ENCODE measurements around the gene SRCIN1.
"Not testable (repeated sequence)": the region's sequence is repeated elsewhere in the genome, so short reads cannot be mapped to it uniquely, and the experiment has no call there.

The SRCIN1 gene

DNA sequence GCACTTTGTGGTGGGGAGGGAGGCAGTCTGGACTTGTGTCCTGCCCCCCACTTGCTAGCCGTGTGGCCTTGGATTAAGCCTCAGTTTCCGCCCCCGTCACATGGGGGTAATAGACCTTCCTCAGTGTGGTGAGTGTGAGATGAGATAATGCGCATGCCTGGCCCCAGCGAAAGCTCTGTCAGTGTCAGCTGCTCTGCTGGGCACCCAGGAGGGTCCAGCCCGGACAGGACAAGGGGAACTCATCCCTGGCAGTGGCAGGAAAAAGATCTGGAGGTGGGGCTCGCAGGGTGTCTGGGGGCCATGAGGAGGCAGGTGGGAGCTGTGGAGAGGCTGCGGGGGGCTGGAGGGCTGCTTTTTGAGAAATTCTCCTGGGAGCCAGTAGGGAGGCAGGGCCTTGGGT lies 63.5 kb downstream of the SRCIN1 start:
- no peak for DNase-seq (ENCODE audit: low read depth)

- no peak for DNase-seq (ENCODE audit: low read depth)
Observed at GRCh38 chr17:38541281-38541680, 64.5 kb downstream of the SRCIN1 start.

- DNase-seq (ENCODE audit: low read depth) = no peak
Observed at GRCh38 chr17:38540514-38541045, 65.2 kb downstream of the SRCIN1 start.

DNA sequence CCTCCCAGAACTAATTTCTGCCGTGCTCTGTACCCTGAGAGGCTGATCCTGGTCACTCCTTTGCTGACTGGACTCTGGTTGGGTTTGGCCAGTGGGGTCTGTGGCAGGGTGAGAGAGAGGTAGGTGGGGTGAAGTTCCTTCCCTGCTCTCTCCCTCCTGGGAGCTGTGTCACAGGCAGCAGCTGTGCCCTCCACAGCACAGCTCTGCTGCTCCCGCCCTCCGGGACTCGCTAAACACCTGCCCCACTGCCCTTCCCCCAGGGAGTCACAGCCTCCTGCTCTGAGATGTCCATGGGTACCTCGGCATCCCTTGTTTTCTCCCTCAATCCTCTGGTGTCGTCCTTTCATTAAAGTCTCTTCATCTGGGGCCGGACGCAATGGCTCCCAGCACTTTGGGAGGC lies 66.4 kb downstream of the SRCIN1 start:
- DNase-seq (ENCODE audit: low read depth) = no peak

DNA sequence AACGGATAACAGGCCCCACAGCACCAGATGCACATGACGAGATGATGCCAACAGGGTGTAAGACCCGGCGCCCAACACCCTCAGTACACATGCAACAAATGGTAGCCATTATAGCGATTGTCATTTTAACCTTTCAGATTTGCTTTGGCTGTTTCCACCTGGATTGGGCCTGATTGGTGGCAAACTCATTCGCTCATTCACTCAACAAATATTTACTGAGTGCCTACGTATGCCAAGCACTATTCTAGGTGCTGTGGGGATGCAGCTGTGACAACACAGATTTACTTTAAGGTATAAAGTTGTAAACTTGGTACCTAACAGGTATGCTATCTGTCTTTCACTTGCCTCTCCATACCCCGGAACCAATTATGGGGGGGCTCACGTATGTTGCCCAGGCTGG lies 66.8 kb downstream of the SRCIN1 start:
- DNase-seq (ENCODE audit: low read depth) = no peak

GRCh38 chr17:38536661-38537060 lies 69.1 kb downstream of the SRCIN1 start:
- DNase-seq (ENCODE audit: low read depth) = no peak

- DNase-seq (ENCODE audit: low read depth) = no peak
Observed at GRCh38 chr17:38535886-38536285, 69.9 kb downstream of the SRCIN1 start.

DNA sequence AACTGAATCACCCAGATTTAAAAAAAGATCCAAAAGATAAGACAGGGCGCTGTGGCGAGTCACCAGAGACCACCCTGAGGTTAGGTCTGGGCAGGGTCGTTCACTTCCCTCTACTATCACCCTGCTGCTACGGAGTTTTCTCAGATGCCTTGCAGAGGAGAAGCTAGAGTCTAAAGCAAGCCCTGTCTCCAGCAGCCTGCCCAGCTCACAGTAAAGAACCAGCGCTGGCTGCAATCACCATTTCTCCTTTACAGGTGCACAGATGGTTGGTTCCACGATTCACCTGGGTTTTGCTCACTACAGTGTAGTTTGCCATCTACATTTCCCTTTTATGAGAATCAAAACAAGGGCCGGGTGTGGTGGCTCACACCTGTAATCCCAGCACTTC lies 71.3 kb downstream of the SRCIN1 start:
- DNase-seq (ENCODE audit: low read depth) = no peak

DNA sequence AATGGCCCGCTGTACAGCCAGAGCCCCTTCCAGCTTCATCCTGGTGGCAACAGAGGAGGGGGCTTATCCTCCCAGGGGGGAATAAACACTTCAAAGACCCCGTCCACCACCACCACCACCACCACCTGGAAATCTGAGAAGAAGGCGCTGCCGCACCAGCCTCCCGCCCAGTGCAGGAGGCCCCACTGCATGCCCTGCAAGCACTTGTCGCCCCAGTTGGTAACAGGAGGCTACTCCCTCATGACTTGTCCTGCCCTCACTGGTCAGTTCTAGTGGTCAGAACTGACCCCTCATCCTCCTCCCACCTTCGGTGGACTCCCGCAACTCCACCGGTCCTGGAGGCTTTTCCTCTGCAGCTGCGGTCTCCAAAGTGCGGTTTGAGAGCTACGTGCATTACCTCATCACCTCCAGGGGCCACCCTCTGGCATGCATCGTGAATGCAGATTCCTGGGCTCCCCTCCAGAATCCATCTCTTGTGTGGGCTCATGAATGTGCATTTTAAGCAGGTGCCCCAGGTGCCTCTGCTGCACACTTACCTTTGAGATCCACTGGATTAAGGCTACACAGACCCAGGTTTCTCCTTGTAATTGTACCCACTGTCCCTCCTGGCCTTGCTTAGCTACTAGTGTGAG lies 71.8 kb downstream of the SRCIN1 start:
- DNase-seq (ENCODE audit: low read depth) = no peak

DNA sequence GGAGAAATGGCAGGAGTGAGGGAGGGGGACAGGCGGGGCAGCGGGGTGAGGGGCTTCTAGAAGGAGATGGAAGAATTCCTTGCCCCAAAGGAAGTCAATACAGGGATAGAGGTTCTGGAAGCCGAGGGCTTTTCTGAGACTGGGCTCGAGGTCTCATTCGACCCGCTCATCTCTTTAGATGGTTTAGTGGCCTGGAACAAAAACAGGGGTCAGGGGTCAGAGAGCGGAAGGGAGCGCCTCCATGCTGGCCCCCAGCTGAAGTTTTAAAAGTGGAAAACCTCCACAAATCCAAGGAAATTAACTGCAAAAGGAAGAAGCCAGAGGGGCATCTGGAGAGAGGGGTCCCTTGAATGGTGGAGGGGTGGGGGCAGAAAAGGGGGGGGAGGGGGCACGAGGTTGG lies 72.5 kb downstream of the SRCIN1 start:
- DNase-seq (ENCODE audit: low read depth) = no peak

DNA sequence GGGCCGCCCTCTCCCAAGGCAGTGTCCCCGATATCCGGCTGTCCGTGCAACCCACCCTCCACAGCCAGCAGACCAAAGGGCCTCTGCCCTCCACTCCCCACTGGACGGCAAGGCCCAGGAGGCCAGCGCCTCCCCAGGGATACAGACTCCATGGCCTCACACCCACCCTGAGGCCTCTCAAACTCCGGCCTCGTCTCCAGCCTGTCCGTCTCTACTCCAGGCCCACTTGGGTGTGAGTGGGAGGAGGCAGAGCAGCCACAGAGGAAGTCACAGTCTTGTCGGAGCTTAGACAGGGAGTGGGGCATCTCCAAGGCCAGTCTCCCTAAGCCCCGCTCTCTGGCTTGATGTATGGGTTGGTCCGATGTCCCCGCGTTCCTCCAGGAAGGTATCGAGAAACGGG lies 73.3 kb downstream of the SRCIN1 start:
- no peak for DNase-seq (ENCODE audit: low read depth)

GRCh38 chr17:38531761-38532160 lies 74.0 kb downstream of the SRCIN1 start:
- DNase-seq (ENCODE audit: low read depth) = not testable (repeated sequence)

- not testable (repeated sequence) for DNase-seq (ENCODE audit: low read depth)
Observed at GRCh38 chr17:38530856-38531255, 74.9 kb downstream of the SRCIN1 start.

DNA sequence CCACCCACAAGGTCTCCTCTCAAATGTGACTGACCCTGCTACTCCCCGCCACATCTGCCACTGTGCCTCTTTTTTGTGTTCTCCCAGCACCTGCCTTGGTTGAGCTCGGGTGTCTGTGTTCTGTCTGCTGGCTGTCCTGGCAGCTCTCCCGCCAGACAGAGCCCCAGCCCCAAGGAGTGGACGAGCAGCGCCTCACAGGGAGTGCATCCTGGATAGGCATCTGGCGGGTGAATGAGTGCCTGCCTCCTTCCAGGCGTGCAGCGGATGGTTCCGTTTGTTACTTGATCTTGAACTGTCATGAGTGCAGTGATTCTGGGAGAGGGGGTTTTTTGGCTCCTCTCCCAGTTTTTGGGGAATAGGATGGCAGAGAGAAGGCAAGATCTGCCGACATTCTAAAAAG lies 77.6 kb downstream of the SRCIN1 start:
- DNase-seq (ENCODE audit: low read depth) = not testable (repeated sequence)

- not testable (repeated sequence) for DNase-seq (ENCODE audit: low read depth)
Observed at GRCh38 chr17:38526526-38526925, 79.2 kb downstream of the SRCIN1 start.

GRCh38 chr17:38512473-38513058 lies 93.2 kb downstream of the SRCIN1 start:
- DNase-seq (ENCODE audit: low read depth) = no peak

DNA sequence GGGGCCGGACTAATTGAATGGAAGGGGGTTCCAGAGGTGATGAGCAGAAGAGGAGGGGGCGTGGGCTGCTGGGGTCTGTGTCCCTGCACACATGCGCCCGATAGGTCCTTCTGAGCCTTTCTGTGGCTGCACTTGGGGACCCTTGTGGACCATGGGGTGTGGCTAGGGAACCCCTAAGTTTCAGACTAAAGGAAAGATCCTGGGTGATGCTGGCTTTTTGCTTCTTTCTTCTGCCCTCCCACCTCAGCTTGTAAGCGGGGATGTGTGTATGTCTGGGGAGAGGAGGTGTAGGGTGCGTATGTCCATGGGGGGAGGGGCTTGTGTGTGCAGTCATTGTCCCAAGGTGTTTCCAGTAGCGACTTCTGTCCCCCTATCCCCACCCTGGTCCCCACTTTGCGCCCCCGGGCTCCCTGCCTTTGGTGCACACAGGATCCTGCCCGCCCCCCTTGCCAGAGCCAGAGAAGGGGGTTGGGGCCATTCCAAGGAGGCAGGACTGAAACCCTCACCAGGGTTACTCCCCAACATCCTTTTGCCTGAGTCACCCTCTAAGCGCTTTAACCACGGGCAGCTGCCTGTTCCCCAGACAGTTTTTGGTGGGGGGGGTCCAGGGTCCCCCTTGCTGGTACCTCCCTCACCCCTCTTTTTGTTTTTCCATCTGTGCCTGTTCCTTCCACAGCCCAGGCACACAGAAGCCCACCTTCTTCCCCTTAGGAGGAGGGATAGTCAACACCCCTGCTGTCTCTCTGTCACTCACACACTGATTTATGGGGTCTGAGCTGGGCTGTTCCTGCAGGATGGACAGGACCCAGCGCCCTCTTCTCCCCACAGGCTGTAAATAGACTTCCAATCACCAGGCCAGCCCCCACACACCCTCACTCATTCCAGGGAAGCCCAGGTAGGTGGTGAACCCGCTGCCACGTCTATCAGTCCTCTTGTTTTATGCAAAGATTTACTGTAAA lies 94.3 kb downstream of the SRCIN1 start:
- no peak for DNase-seq (ENCODE audit: low read depth)

DNA sequence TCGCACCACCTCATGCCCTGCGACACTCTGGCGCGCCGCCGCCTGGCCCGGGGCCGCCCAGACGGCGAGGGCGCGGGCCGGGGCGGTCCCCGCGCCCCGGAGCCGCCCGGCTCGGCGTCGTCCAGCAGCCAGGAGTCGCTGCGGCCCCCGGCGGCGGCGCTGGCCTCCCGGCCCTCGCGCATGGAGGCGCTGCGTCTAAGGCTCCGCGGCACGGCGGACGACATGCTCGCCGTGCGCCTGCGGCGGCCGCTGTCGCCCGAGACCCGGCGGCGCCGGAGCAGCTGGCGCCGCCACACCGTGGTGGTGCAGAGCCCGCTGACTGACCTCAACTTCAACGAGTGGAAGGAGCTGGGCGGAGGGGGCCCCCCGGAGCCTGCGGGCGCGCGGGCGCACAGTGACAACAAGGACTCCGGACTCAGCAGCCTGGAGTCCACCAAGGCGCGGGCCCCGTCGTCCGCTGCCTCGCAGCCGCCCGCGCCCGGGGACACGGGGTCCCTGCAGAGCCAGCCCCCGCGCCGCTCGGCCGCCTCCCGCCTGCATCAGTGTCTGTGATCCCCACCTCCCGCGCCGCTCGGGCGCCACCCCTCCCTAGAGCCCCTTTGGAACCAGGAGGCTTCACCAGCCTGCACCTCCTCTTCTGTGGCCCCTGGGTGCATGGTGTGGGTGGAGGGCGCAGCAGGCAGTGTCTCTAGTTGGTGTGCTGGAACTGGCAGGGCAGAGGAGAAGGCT lies 95.2 kb downstream of the SRCIN1 start:
- DNase-seq (ENCODE audit: low read depth) = no peak

DNA sequence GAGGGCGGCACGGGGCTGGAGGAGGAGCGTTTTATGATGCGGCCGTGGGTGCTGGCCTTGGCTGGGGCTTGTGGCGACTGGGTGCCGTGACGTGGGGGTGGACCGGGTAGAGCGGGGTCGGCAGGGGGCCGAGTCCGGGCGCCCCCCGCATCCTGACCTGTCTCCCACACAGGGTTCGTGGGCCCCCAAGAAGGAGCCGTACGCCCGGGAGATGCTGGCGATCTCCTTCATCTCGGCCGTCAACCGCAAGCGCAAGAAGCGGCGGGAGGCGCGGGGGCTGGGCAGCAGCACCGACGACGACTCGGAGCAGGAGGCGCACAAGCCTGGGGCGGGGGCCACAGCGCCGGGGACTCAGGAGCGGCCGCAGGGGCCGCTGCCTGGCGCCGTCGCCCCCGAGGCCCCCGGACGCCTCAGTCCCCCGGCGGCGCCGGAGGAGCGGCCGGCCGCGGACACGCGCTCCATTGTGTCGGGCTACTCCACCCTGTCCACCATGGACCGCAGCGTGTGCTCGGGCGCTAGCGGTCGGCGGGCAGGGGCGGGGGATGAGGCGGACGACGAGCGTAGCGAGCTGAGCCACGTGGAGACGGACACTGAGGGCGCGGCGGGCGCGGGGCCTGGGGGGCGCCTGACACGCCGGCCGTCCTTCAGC lies 95.9 kb downstream of the SRCIN1 start:
- DNase-seq (ENCODE audit: low read depth) = no peak

- DNase-seq (ENCODE audit: low read depth) = peak; percentile 36
Observed at GRCh38 chr17:38508954-38509771, 96.6 kb downstream of the SRCIN1 start.

DNA sequence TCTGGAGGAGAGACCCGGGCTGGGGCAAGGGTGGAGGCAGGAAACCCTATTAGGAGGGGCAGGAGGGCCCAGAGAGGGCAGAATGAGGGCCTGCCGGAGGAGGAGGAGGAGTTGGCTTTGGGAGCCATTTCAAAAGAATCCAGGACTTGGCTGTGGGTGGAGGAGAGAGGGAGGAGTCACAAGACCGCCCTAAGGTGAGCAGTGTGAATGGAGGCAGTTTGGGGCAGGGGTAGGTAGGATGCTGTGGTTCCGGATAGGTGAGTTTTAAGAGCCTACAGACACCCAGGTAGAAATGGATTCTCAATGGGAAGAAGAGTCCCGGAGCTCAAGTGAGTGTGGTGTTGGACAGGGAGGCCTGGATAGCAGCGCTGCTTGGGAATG lies 97.2 kb downstream of the SRCIN1 start:
- DNase-seq (ENCODE audit: low read depth) = no peak

Data from stimulated activated CD8-positive, alpha-beta memory T cell treated with anti-CD3 and anti-CD28 coated beads, Interleukin-15, amount 100 ng/mL, for 24 hours (primary cell).